MM.1S (cell line): Measurements from ENCODE around the gene C7orf33.

Source experiments
- DNase-seq: peaks from one replicate; pipeline ENCODE4 v3.0.0-alpha.2; 2015
- H2AFZ ChIP-seq: fragments of 300-600 bp; sonication (generic); 2 replicates; pipeline ENCODE4 v1.6.0; 2016; ENCODE audit warnings: antibody characterized with exemption, low read length
- H3F3A ChIP-seq: fragments of 300-600 bp; sonication (generic); 2 replicates; pipeline ENCODE4 v1.6.1; 2016; ENCODE audit warnings: mild to moderate bottlenecking, antibody characterized with exemption, low read length, moderate library complexity, mixed read lengths; ENCODE audit not compliant: insufficient read depth
- H3K27ac ChIP-seq: fragments of 300-600 bp; sonication (generic); 2 replicates; pipeline ENCODE4 v1.5.1; 2016; ENCODE audit warnings: mild to moderate bottlenecking, low read length
- H3K27me3 ChIP-seq: fragments of 300-600 bp; sonication (generic); replicated peaks from 2 replicates; pipeline ENCODE4 v1.6.0; 2016; ENCODE audit warnings: low read length; ENCODE audit not compliant: insufficient read depth
- H3K36me3 ChIP-seq: fragments of 300-600 bp; sonication (generic); replicated peaks from 2 replicates; pipeline ENCODE4 v1.6.1; 2016; ENCODE audit warnings: mild to moderate bottlenecking, low read length, mixed read lengths; ENCODE audit not compliant: insufficient read depth
- H3K4me1 ChIP-seq: fragments of 300-600 bp; sonication (generic); 2 replicates; pipeline ENCODE4 v1.6.1; 2016; ENCODE audit warnings: low read length, mixed read lengths
- H3K4me2 ChIP-seq: fragments of 300-600 bp; sonication (generic); 2 replicates; pipeline ENCODE4 v1.6.0; 2016; ENCODE audit warnings: low read depth, low read length
- H3K4me3 ChIP-seq: fragments of 300-600 bp; sonication (generic); 2 replicates; pipeline ENCODE4 v1.5.1; 2016; ENCODE audit warnings: low read length, mixed read lengths
- H3K79me2 ChIP-seq: fragments of 300-600 bp; sonication (generic); 2 replicates; pipeline ENCODE4 v1.6.1; 2016; ENCODE audit warnings: mixed run types, low read length, mixed read lengths
- H3K9ac ChIP-seq: fragments of 300-600 bp; sonication (generic); 2 replicates; pipeline ENCODE4 v1.6.1; 2016; ENCODE audit warnings: low read length, mixed read lengths
- H3K9me2 ChIP-seq: fragments of 300-600 bp; sonication (generic); replicated peaks from 2 replicates; pipeline ENCODE4 v1.6.1; 2016; ENCODE audit warnings: mild to moderate bottlenecking, low read length, mixed read lengths; ENCODE audit not compliant: insufficient read depth
- H3K9me3 ChIP-seq: fragments of 300-600 bp; sonication (generic); replicated peaks from 2 replicates; pipeline ENCODE4 v1.6.1; 2016; ENCODE audit warnings: mild to moderate bottlenecking, low read length, mixed read lengths; ENCODE audit not compliant: insufficient read depth
- H4K20me1 ChIP-seq: fragments of 300-600 bp; sonication (generic); 2 replicates; pipeline ENCODE4 v1.6.1; 2016; ENCODE audit warnings: mild to moderate bottlenecking, low read length, moderate library complexity, mixed read lengths; ENCODE audit not compliant: insufficient read depth
- CTCF ChIP-seq: fragments of 300-600 bp; sonication (generic); IDR thresholded peaks from 2 replicates; pipeline ENCODE4 v1.5.1; 2016; ENCODE audit warnings: antibody characterized with exemption, low read length, mixed read lengths
- EZH2 ChIP-seq: fragments of 300-600 bp; sonication (generic); optimal IDR thresholded peaks from 2 replicates; pipeline ENCODE3; 2017; ENCODE audit warnings: low read depth, mild to moderate bottlenecking, antibody characterized with exemption, low read length, mixed read lengths
- EZH2phosphoT487 ChIP-seq: fragments of 300-600 bp; sonication (generic); IDR thresholded peaks from 2 replicates; pipeline ENCODE4 v1.6.1; 2018; ENCODE audit warnings: antibody characterized with exemption, low read length

C7orf33 gene

GRCh38 chr7:148620749-148621359 is 30.3 kb downstream of the C7orf33 start:
- Histone ChIP-seq H3K4me1 (peaks cover 8% of the 10 kb centered on the region; the same call in 1 of the 2 replicates), H3K4me3 (no peak overlapping the region), H3F3A (no peaks in the 10 kb centered on the region), H3K79me2 (no peaks in the 10 kb centered on the region), H3K4me2 (no peak overlapping the region), H2AFZ (0 out of 2 replicates have a peak overlapping the region, but pooled peaks have one; percentile 7), H3K9me2 (no peaks in the 10 kb centered on the region), H3K9ac (no peak overlapping the region), H3K27ac (no peak overlapping the region), H3K27me3 (no peaks in the 10 kb centered on the region), H4K20me1 (no peaks in the 10 kb centered on the region), H3K36me3 (no peaks in the 10 kb centered on the region), H3K9me3 (no peaks in the 10 kb centered on the region)
- DNase-seq, result no peak
- TF ChIP-seq CTCF (no peak), EZH2 (no peak), EZH2phosphoT487 (no peak)

GRCh38 chr7:148621563-148621962 is 31.0 kb downstream of the C7orf33 start:
- H3K4me1 ChIP-seq, result peaks cover 8% of the 10 kb centered on the region; the same call in 1 of the 2 replicates
- TF ChIP-seq EZH2 (no peak), EZH2phosphoT487 (no peak), CTCF (no peak)
- DNase-seq, result no peak

GRCh38 chr7:148622887-148623585 is 32.5 kb downstream of the C7orf33 start:
- no peaks in the 10 kb centered on the region for H3K9me3 ChIP-seq
- H3K79me2 ChIP-seq, result no peaks in the 10 kb centered on the region
- no peak for DNase-seq
- H3K4me3 ChIP-seq, result no peak overlapping the region
- H2AFZ ChIP-seq, result no peak overlapping the region
- H4K20me1 ChIP-seq, result no peaks in the 10 kb centered on the region
- peaks cover 8% of the 10 kb centered on the region; the same call in 1 of the 2 replicates for H3K4me1 ChIP-seq
- no peak overlapping the region for H3K27ac ChIP-seq
- no peak for TF ChIP-seq CTCF
- TF ChIP-seq EZH2, result no peak
- TF ChIP-seq EZH2phosphoT487, result no peak
- H3K27me3 ChIP-seq, result no peaks in the 10 kb centered on the region
- H3K36me3 ChIP-seq, result no peaks in the 10 kb centered on the region
- no peak overlapping the region for H3K9ac ChIP-seq
- H3K4me2 ChIP-seq, result no peak overlapping the region
- no peaks in the 10 kb centered on the region for H3K9me2 ChIP-seq
- H3F3A ChIP-seq, result no peaks in the 10 kb centered on the region

More at GRCh38 chr7:148621563-148621962, 31.0 kb downstream of the C7orf33 start:
- Histone ChIP-seq H3K79me2 (no peaks in the 10 kb centered on the region), H3F3A (no peaks in the 10 kb centered on the region), H3K27ac (no peak overlapping the region), H3K36me3 (no peaks in the 10 kb centered on the region), H3K4me2 (no peak overlapping the region), H3K9ac (no peak overlapping the region), H3K9me2 (no peaks in the 10 kb centered on the region), H3K27me3 (no peaks in the 10 kb centered on the region), H3K9me3 (no peaks in the 10 kb centered on the region), H3K4me3 (no peak overlapping the region), H4K20me1 (no peaks in the 10 kb centered on the region), H2AFZ (no peak overlapping the region)
